Endothelial cell of umbilical vein (primary cell): ENCODE data around the gene ZC3H18. TPM values are rescaled to one million over a fixed set of nuclear protein-coding genes. Genes with fewer than 3 reads are reported as not detected.

Source experiments
- BruUV-seq: library from RNA; stranded (reverse); fragments of 400-500 nt; replicated peaks from 2 replicates; lab custom pipeline; 2021; lab: Mats Ljungman, UMichigan
- CTCF ChIA-PET: fragments of 300-600, 350-600 bp; sonication (Branson Sonifier 250); formaldehyde crosslinking; loops from one replicate; lab custom pipeline; 2021; ENCODE audit warnings: antibody characterized with exemption, inconsistent platforms; lab: Charles Lee
- POLR2A ChIA-PET: fragments of 300-600, 350-600 bp; sonication (Branson Sonifier 250); formaldehyde crosslinking; loops from one replicate; lab custom pipeline; 2021; ENCODE audit warnings: antibody characterized with exemption, inconsistent platforms; lab: Charles Lee
- DNase-seq: peaks from one replicate; pipeline ENCODE4 v3.0.0-alpha.2; 2011; ENCODE audit warnings: low read depth, low spot score
- FAIRE-seq: peaks from 2 replicates; lab custom pipeline; 2011; peaks lifted over from hg19 to GRCh38; lab: Jason Lieb, UNC
- H2AFZ ChIP-seq: 2 replicates; pipeline ENCODE4 v1.6.0; 2012; ENCODE audit warnings: low read depth, low read length, control low read depth, inconsistent platforms
- H3K27ac ChIP-seq: 2 replicates; pipeline ENCODE4 v1.5.1; 2011; ENCODE audit warnings: low read depth, mild to moderate bottlenecking, control low read depth, low read length, moderate library complexity; ENCODE audit not compliant: insufficient read depth
- H3K27me3 ChIP-seq, 2 experiments: 2 replicates each; pipeline versions ENCODE4 v1.6.0 to v1.6.1; 2011; ENCODE audit warnings: low read length in 2 of 2, mixed read lengths in 1 of 2; ENCODE audit not compliant: control insufficient read depth in 2 of 2, insufficient read depth in 2 of 2
- H3K36me3 ChIP-seq, 2 experiments: 2 replicates in 1 of 2; 3 replicates in 1 of 2; pipeline ENCODE4 v1.5.1; 2011; ENCODE audit warnings: low read length in 2 of 2, mild to moderate bottlenecking in 1 of 2, moderate library complexity in 1 of 2; ENCODE audit not compliant: control insufficient read depth in 2 of 2, insufficient read depth in 2 of 2; ENCODE audit errors: extremely low read depth in 1 of 2
- H3K4me1 ChIP-seq: 3 replicates; pipeline ENCODE4 v1.5.1; 2011; ENCODE audit warnings: mild to moderate bottlenecking, low read length; ENCODE audit not compliant: control insufficient read depth, insufficient read depth; ENCODE audit errors: extremely low read depth
- H3K4me2 ChIP-seq: 2 replicates; pipeline ENCODE4 v1.6.1; 2011; ENCODE audit warnings: low read length, control low read depth, mixed read lengths; ENCODE audit not compliant: insufficient read depth
- H3K4me3 ChIP-seq, 3 experiments: fragments of 200-600 bp in 1 of 3; sonication (generic), shearing (Covaris generic) in 1 of 3; replicated peaks in 1 of 3; 2 replicates each; pipeline ENCODE4 v1.5.1; 2011 to 2016; ENCODE audit warnings: control low read depth in 3 of 3, low read length in 3 of 3, mild to moderate bottlenecking in 2 of 3, inconsistent platforms in 1 of 3, low read depth in 1 of 3, moderate library complexity in 1 of 3; ENCODE audit not compliant: insufficient read depth in 1 of 3
- H3K79me2 ChIP-seq: 2 replicates; pipeline ENCODE4 v1.6.0; 2012; ENCODE audit warnings: low read length, inconsistent platforms; ENCODE audit not compliant: control insufficient read depth, insufficient read depth
- H3K9ac ChIP-seq: replicated peaks from 2 replicates; pipeline ENCODE3; 2011; ENCODE audit warnings: low read length, control low read depth; ENCODE audit not compliant: insufficient read depth; ENCODE audit errors: extremely low read depth
- H3K9me1 ChIP-seq: replicated peaks from 3 replicates; pipeline ENCODE4 v1.6.0; 2011; ENCODE audit warnings: mild to moderate bottlenecking, low read length; ENCODE audit not compliant: control insufficient read depth, insufficient read depth; ENCODE audit errors: extremely low read depth
- H3K9me3 ChIP-seq: replicated peaks from 2 replicates; pipeline ENCODE4 v1.5.1; 2012; ENCODE audit warnings: low read length, inconsistent platforms; ENCODE audit not compliant: control insufficient read depth, insufficient read depth
- H4K20me1 ChIP-seq: replicated peaks from 2 replicates; pipeline ENCODE3; 2011; ENCODE audit warnings: mild to moderate bottlenecking, low read length; ENCODE audit not compliant: control insufficient read depth, insufficient read depth; ENCODE audit errors: extremely low read depth
- CTCF ChIP-seq, 2 donors: IDR thresholded peaks; 1 replicate in 1 of 2; 2 replicates in 1 of 2; pipeline ENCODE4 v1.5.1; 2011; ENCODE audit warnings: low read length in 2 of 2, mild to moderate bottlenecking in 2 of 2, moderate library complexity in 2 of 2, control low read depth in 1 of 2, inconsistent platforms in 1 of 2, low read depth in 1 of 2; ENCODE audit not compliant: insufficient read depth in 1 of 2; ENCODE audit errors: extremely low read depth in 1 of 2
- EZH2 ChIP-seq: IDR thresholded peaks from 2 replicates; pipeline ENCODE4 v1.6.1; 2012; ENCODE audit warnings: borderline replicate concordance, low read depth, mild to moderate bottlenecking, moderate library complexity, low read length, inconsistent platforms; ENCODE audit not compliant: severe bottlenecking
- FOS ChIP-seq: IDR thresholded peaks from 2 replicates; pipeline ENCODE4 v1.6.1; 2011; ENCODE audit warnings: mild to moderate bottlenecking, low read length, moderate library complexity, borderline replicate concordance; ENCODE audit not compliant: insufficient read depth
- GATA2 ChIP-seq: IDR thresholded peaks from 2 replicates; pipeline ENCODE4 v1.7.0; 2011; ENCODE audit warnings: low read depth, mild to moderate bottlenecking, moderate library complexity, mixed read lengths, low read length; ENCODE audit not compliant: insufficient read length, insufficient read depth
- JUN ChIP-seq: IDR thresholded peaks from 2 replicates; pipeline ENCODE4 v1.6.1; 2011; ENCODE audit warnings: borderline replicate concordance, low read depth; ENCODE audit not compliant: insufficient read length, insufficient read depth
- MAX ChIP-seq: IDR thresholded peaks from 2 replicates; pipeline ENCODE4 v1.6.1; 2011; ENCODE audit not compliant: insufficient read depth, insufficient read length
- MYC ChIP-seq: IDR thresholded peaks from one replicate; pipeline ENCODE4 v1.6.1; 2011; ENCODE audit warnings: mild to moderate bottlenecking, low read depth, low read length
- POLR2A ChIP-seq: IDR thresholded peaks from 2 replicates; pipeline ENCODE4 v1.6.1; 2012; ENCODE audit warnings: low read depth, mild to moderate bottlenecking, control low read depth, low read length
- POLR2AphosphoS5 ChIP-seq: IDR thresholded peaks from 2 replicates; pipeline ENCODE4 v1.6.1; 2012; ENCODE audit warnings: low read depth, mild to moderate bottlenecking, control low read depth, low read length, moderate library complexity; ENCODE audit not compliant: insufficient read depth
- dilution Hi-C: fragments of 300-500 bp; cut with MboI; formaldehyde crosslinking; loops from one replicate; pipeline ENCODE4 v1.15.0; 2019; ENCODE audit warnings: low sequenced_read_pairs; ENCODE audit not compliant: extremely low pct_ligation_motif_present
- intact Hi-C: fragments of 100-400 bp; cut with micrococcal nuclease; formaldehyde crosslinking; loops from one replicate; pipeline ENCODE4 v1.10.0; 2022
- polyA plus RNA-seq, 4 experiments: library from polyadenylated mRNA; depleted of rRNA in 3 of 4; stranded (reverse) in 3 of 4; unstranded in 1 of 4; fragments of >200 nt; gene quantifications; 2 replicates each; pipeline versions ENCODE4 v1.2.1 to v1.2.3, GENCODE V29; 2011 to 2012; ENCODE audit warnings: missing spikeins in 1 of 4
- total RNA-seq: library from RNA; stranded (reverse); gene quantifications from 2 replicates; pipeline ENCODE4 v1.2.3, GENCODE V29; 2021

ZC3H18 gene
- total and polyA plus RNA-seq, 2 donors (not counting 3 experiments of a cell fraction or from before 2014, with no cell fraction given) = 12.1 to 52.8 TPM

GRCh38 chr16:88613293-88613692 lies 43.1 kb downstream of the ZC3H18 start:
- H3K9ac ChIP-seq = no peak overlapping the region
- ChIA-PET CTCF (no interaction called here), POLR2A (no interaction called here)
- H3K79me2 ChIP-seq = peaks cover 4% of the 10 kb centered on the region
- no peak overlapping the region for H2AFZ ChIP-seq
- no peaks in the 10 kb centered on the region for H4K20me1 ChIP-seq
- no TSS peak for BruUV-seq
- peaks cover 0 to 28% of the 10 kb centered on the region in 2 experiments for H3K36me3 ChIP-seq
- intact Hi-C loops = no loop called here
- no peaks in the 10 kb centered on the region for H3K4me1 ChIP-seq
- no peak overlapping the region for H3K4me3 ChIP-seq
- dilution Hi-C loops = no loop called here
- FAIRE-seq (no peak), DNase-seq (no peak)
- H3K9me3 ChIP-seq = no peaks in the 10 kb centered on the region
- no peak overlapping the region for H3K4me2 ChIP-seq
- no peaks in the 10 kb centered on the region for H3K9me1 ChIP-seq
- TF ChIP-seq GATA2 (no peak), FOS (no peak), EZH2 (no peak), CTCF (IDR thresholded peaks at IDR 0.05; ENCODE audit: extremely low read depth in 1 of 2, insufficient read depth in 1 of 2, low read depth in 1 of 2, low read length in 2 of 2) (no peak), JUN (no peak), POLR2A (no peak), MYC (no peak), MAX (no peak), POLR2AphosphoS5 (no peak)
- H3K27ac ChIP-seq = no peak overlapping the region
- H3K27me3 ChIP-seq = no peaks in the 10 kb centered on the region
